ENCODE measurements around the gene OPN1MW2.
"Not testable (repeated sequence)": the region's sequence is repeated elsewhere in the genome, so short reads cannot be mapped to it uniquely, and the experiment has no call there.

OPN1MW2 gene

DNA sequence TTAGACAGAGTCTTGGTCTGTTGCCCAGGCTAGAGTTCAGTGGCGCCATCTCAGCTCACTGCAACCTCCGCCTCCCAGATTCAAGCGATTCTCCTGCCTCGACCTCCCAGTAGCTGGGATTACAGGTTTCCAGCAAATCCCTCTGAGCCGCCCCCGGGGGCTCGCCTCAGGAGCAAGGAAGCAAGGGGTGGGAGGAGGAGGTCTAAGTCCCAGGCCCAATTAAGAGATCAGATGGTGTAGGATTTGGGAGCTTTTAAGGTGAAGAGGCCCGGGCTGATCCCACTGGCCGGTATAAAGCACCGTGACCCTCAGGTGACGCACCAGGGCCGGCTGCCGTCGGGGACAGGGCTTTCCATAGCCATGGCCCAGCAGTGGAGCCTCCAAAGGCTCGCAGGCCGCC, at the start of gene OPN1MW2:
Gene OPN1MW2 (plus strand): TSS at position 301 of the 400 bp plus-strand sequence. CDS start 60 bp downstream, at position 361.
- not testable (repeated sequence) for DNase-seq

DNA sequence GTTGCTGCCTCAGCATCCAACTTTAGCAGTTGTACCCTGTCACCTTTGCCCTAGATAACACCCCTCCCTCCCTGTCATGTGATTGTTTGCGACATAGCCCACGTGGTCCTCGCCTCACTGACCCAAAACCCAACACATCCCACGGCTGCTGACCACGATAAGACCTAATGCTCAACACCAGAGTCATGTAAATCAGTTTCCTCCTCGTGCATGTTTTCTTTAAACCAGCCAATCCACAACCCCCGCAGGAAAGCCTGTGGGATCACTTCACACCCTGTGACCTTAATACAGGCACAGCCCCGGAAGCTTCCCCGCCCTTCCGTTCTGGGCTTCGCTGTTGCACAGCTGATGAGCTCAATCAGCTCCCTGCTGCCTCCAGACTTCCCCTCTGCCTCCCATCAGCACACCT, 47.0 kb upstream of the OPN1MW2 start:
- not testable (repeated sequence) for DNase-seq

DNA sequence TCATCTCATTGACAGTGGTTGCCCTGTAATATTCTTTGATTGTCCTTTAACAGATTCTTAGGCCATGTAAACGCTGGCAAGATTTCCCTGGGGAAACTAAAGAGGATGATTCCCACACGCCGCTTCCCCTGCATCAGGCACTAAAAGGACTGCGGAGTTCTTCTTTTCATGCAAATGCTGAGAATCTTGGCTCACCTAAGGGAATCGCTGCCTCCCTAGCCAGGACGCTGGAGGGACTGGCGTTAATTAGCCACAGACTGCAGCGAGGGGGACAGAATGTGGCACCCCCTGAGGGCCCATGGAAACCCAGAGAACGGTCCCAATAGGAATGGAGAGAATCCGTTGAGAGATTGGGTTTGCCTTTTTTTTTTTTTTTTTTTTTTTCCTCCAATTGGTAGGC, 45.2 kb upstream of the OPN1MW2 start:
- not testable (repeated sequence) for DNase-seq

DNA sequence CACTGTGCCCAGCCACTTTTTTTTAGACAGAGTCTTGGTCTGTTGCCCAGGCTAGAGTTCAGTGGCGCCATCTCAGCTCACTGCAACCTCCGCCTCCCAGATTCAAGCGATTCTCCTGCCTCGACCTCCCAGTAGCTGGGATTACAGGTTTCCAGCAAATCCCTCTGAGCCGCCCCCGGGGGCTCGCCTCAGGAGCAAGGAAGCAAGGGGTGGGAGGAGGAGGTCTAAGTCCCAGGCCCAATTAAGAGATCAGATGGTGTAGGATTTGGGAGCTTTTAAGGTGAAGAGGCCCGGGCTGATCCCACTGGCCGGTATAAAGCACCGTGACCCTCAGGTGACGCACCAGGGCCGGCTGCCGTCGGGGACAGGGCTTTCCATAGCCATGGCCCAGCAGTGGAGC, 37.3 kb upstream of the OPN1MW2 start, which contains the start of gene OPN1MW:
Gene OPN1MW (plus strand): TSS at position 301 of the 400 bp plus-strand sequence. CDS start 82 bp downstream, at position 383.
- not testable (repeated sequence) for DNase-seq

DNA sequence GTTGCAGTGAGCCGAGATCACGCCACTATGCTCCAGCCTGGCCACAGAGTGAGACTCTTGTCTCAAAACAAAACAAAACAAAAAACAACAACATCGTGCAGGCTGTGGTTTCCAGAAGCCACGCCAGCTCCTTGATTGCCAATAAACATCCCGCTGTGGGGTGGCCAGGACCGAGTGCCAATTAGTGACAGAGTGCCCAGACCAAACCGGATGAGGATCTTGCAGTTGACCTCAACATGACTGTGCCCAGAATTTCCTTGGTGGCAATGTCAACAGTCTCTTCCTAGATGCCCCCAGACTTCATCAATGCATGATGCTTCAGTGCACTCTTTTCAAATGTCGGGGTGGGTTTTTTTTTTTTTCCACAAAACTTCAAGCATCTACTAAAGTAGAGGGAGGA, 35.8 kb upstream of the OPN1MW2 start:
- not testable (repeated sequence) for DNase-seq

DNA sequence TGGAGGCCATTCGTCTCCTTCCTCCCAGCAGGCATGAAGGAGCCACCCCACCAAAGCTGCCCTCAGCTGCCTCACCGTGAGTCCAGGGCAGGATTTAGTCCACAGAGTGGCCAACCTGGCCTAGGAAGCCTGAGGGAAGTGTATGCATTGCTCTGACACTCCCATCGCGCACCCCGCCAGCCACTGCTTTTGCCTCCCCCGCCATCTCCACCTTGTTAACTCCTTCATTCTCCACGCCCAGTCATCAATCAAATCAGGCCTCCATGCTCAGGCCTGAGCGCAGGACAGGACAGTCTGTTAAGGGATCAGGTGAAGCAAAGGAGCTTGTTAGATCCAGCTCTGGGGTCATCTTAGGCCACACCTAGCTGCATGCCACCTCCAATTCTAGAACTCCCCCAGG, 26.7 kb upstream of the OPN1MW2 start:
- not testable (repeated sequence) for DNase-seq

DNA sequence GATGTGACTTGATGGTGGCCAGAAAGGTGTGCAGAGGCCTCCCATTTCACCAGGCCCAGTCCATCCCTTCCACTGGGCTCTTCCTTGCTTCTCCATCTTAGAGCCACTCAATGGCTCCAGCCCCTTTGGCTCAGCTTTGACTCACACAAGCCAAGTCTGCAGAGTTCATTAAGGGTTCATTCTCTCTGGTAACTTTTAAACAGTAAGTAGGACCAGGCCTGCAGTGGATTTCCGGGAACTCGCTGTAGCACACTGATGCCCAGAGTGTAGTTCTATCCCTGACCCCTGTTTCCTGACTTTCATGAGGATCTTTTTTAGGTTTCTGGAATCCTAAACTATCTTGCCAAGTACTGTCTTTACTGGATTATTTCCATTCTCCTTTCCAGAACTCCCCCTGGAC, 25.2 kb upstream of the OPN1MW2 start:
- DNase-seq, result not testable (repeated sequence)

DNA sequence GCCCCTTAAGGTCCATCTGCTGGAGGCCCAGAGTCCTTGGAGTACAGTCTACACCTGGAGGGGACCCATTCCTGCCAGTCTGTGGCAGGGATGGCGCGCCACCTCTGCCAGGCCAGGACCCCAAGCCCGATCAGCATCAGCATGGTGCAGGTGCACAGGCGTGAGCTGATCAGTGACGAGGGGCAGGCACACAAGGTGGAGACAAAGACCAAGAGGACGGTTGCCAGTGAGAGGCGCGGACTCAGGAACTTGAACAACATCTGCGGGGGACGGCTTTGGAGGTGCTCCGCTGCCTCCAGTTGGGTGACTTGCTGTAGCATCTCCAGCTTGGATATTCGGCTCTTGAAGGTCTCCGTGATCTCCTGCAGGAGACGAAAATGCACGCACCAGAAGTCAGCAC, 23.1 kb upstream of the OPN1MW2 start:
- DNase-seq, result not testable (repeated sequence)

DNA sequence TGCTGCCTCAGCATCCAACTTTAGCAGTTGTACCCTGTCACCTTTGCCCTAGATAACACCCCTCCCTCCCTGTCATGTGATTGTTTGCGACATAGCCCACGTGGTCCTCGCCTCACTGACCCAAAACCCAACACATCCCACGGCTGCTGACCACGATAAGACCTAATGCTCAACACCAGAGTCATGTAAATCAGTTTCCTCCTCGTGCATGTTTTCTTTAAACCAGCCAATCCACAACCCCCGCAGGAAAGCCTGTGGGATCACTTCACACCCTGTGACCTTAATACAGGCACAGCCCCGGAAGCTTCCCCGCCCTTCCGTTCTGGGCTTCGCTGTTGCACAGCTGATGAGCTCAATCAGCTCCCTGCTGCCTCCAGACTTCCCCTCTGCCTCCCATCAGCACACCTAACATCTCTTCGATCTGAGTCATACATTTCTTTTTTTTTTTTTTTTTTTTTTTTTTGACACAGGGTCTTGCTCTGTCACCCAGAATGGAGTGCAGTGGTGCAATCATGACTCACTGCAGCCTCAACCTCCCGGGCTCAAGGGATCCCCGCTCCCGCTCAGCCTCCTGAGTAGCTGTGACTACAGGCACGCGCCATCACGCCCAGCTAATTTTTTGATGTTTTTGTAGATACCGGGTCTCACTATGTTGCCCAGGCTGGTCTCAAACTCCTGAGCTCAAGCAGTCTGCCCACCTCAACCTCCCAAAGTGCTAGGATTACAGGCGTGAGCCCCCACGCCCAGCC, 9.7 kb upstream of the OPN1MW2 start:
- DNase-seq, result not testable (repeated sequence)

DNA sequence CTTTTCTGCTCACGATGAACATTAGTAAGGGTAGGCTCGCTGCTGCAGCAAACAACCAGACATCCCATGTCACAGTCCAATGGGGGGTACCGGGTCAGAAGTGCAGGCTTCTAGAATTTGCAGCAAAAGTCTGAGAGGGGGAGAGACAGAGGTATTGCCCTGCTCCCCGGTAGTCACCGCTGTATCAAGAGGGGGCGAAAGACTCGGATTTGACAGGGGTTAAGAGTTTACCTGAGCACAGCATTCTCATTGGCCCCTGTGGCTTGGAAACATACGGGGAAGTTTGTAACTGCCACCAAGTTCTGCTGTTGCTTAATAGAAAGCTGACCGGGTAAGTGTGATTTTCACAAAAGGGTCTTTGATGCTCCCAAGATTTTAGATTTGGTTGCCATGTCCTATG, 8.5 kb upstream of the OPN1MW2 start:
- DNase-seq, result not testable (repeated sequence)

DNA sequence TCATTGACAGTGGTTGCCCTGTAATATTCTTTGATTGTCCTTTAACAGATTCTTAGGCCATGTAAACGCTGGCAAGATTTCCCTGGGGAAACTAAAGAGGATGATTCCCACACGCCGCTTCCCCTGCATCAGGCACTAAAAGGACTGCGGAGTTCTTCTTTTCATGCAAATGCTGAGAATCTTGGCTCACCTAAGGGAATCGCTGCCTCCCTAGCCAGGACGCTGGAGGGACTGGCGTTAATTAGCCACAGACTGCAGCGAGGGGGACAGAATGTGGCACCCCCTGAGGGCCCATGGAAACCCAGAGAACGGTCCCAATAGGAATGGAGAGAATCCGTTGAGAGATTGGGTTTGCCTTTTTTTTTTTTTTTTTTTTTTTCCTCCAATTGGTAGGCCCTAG, 8.1 kb upstream of the OPN1MW2 start:
- DNase-seq, result not testable (repeated sequence)

DNA sequence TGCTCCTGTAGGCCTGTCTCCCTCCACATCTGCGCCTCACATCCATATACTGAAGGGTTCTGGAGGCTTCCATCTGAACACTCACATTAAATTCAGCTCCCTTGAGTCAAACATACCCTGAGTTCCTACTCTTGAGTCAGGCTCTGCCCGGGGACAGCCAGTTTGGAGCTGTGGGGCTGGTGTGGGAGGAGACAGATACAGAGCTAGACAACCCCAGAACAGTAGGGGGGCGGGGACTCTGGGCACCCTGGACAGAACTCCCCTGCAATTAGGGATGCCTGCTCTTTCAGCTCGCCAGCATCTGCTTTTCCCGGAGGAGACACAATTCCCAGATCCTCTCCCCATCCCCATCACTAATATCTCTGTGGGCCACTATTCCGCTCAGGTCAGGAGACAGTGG, 5.7 kb downstream of the OPN1MW2 start:
- not testable (repeated sequence) for DNase-seq

DNA sequence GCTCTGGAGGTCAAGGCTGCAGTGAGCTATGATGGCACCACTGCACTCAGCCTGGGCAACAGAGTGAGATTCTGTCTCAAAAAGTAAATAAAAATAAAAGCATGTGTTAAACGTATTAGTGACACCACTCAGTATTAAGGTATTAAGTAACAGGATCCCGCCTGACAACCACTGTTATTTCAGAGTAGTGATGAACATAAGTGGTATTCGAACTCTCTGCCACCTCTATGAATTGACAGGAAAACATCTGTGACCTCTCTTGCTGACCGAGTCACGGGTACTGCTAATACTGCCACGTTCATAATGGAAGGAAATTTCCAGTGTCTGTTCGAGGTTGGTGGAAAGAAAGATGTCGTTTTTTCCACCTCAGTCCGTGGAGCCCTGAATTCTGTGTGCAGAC, 7.2 kb downstream of the OPN1MW2 start:
- not testable (repeated sequence) for DNase-seq

DNA sequence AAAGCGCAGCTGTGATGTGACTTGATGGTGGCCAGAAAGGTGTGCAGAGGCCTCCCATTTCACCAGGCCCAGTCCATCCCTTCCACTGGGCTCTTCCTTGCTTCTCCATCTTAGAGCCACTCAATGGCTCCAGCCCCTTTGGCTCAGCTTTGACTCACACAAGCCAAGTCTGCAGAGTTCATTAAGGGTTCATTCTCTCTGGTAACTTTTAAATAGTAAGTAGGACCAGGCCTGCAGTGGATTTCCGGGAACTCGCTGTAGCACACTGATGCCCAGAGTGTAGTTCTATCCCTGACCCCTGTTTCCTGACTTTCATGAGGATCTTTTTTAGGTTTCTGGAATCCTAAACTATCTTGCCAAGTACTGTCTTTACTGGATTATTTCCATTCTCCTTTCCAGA, 11.9 kb downstream of the OPN1MW2 start:
- not testable (repeated sequence) for DNase-seq

DNA sequence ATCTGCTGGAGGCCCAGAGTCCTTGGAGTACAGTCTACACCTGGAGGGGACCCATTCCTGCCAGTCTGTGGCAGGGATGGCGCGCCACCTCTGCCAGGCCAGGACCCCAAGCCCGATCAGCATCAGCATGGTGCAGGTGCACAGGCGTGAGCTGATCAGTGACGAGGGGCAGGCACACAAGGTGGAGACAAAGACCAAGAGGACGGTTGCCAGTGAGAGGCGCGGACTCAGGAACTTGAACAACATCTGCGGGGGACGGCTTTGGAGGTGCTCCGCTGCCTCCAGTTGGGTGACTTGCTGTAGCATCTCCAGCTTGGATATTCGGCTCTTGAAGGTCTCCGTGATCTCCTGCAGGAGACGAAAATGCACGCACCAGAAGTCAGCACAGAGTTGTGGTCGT, 14.1 kb downstream of the OPN1MW2 start:
- DNase-seq, result not testable (repeated sequence)

DNA sequence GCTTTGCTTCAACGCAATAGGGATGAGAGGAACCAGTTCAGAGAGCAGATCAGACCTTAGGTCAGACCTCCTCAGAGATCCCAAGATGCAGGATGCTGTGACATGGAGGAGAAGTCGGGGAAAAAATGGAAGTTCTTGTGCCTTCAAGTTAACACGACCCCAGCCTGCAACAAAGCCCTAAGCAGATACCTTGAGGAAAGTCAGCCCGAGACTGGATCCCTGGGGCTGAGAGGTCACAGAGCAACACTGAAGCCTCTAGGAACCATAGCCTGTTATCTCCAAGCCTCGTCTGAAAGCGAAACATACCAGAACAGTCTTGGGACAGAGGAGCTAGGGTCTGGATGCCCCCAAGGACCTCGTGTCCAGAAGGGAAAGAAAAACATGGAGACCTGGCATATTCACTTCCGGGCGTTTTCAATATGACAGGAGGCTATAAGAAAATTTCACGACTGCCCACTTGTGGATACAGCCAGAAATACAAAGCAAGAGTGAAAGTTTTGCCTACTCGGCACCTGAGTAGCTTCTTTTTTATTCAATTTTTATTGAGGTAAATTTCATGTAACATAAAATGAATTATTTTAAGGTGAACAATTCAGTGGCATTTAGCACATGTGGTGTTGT, 19.5 kb downstream of the OPN1MW2 start:
- DNase-seq, result not testable (repeated sequence)

DNA sequence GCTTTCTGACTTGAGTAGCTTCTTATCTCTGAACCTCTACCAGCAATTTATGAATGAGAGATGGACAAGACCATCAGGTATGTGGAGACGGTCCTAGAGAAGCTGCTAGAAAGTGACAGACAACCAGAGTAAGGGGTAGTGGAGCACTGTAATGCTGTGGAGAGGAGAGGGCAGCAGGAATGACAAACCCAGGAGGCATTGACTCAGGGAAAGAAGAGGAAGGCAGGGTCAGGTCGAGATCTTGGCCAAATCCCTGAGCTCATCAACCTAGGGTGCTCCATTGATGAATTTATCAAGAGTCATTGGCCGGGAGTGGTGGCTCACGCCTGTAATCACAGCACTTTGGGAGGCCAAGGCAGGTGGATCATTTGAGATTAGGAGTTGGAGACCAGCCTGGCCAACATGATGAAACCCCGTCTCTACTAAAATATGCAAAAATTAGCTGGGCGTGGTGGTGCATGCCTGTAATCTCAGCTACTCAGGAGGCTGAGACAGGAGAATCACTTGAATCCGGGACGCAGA, 20.5 kb downstream of the OPN1MW2 start:
- DNase-seq, result not testable (repeated sequence)

DNA sequence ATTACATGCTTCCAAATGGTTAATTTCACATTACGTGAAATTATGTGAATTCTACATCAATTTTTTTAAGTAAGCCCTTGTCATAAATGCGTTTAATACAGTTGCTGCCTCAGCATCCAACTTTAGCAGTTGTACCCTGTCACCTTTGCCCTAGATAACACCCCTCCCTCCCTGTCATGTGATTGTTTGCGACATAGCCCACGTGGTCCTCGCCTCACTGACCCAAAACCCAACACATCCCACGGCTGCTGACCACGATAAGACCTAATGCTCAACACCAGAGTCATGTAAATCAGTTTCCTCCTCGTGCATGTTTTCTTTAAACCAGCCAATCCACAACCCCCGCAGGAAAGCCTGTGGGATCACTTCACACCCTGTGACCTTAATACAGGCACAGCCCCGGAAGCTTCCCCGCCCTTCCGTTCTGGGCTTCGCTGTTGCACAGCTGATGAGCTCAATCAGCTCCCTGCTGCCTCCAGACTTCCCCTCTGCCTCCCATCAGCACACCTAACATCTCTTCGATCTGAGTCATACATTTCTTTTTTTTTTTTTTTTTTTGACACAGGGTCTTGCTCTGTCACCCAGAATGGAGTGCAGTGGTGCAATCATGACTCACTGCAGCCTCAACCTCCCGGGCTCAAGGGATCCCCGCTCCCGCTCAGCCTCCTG, 28.0 kb downstream of the OPN1MW2 start:
- not testable (repeated sequence) for DNase-seq

DNA sequence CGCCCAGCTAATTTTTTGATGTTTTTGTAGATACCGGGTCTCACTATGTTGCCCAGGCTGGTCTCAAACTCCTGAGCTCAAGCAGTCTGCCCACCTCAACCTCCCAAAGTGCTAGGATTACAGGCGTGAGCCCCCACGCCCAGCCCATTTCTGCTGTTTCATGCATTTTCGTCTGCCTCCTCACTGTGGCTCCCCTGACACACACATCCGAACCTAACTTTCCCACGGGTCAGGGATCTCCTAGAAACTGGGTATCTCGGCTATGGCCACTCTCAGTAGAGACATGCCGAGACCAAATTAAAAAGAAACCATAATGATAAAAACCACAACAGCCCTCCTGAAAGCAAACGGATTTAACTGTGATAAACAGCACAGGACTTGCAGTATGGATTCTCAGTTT, 28.5 kb downstream of the OPN1MW2 start:
- not testable (repeated sequence) for DNase-seq

DNA sequence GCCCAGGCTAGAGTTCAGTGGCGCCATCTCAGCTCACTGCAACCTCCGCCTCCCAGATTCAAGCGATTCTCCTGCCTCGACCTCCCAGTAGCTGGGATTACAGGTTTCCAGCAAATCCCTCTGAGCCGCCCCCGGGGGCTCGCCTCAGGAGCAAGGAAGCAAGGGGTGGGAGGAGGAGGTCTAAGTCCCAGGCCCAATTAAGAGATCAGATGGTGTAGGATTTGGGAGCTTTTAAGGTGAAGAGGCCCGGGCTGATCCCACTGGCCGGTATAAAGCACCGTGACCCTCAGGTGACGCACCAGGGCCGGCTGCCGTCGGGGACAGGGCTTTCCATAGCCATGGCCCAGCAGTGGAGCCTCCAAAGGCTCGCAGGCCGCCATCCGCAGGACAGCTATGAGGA, 37.7 kb downstream of the OPN1MW2 start, which contains the start of gene OPN1MW3:
Gene OPN1MW3 (plus strand): TSS at position 301 of the 400 bp plus-strand sequence. CDS start 38 bp downstream, at position 339.
- DNase-seq, result not testable (repeated sequence)

DNA sequence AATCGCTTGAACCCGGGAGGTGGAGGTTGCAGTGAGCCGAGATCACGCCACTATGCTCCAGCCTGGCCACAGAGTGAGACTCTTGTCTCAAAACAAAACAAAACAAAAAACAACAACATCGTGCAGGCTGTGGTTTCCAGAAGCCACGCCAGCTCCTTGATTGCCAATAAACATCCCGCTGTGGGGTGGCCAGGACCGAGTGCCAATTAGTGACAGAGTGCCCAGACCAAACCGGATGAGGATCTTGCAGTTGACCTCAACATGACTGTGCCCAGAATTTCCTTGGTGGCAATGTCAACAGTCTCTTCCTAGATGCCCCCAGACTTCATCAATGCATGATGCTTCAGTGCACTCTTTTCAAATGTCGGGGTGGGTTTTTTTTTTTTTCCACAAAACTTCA, 39.2 kb downstream of the OPN1MW2 start:
- not testable (repeated sequence) for DNase-seq

DNA sequence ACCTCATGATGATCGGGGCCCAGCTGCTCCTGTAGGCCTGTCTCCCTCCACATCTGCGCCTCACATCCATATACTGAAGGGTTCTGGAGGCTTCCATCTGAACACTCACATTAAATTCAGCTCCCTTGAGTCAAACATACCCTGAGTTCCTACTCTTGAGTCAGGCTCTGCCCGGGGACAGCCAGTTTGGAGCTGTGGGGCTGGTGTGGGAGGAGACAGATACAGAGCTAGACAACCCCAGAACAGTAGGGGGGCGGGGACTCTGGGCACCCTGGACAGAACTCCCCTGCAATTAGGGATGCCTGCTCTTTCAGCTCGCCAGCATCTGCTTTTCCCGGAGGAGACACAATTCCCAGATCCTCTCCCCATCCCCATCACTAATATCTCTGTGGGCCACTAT, 43.5 kb downstream of the OPN1MW2 start:
- DNase-seq, result not testable (repeated sequence)

Data from anterior cingulate cortex (tissue), 58 donors.